NCI-H2227 (cell line): Measurements from ENCODE around the gene EHD3.

Experiments
- DNase-seq: peaks from one replicate; lab custom pipeline; 2025; ENCODE audit not compliant: unreplicated experiment; lab: John Stamatoyannopoulos, UW

Gene EHD3

GRCh38 chr2:31233741-31234682 is at the start of gene EHD3:
TSS of gene EHD3 (plus strand) at chr2:31234152. CDS start at chr2:31234622, 470 bp downstream.
- peak; percentile 97 for DNase-seq

GRCh38 chr2:31187166-31187565 is 46.8 kb upstream of the EHD3 start:
- DNase-seq = no peak

- DNase-seq = no peak
These were observed 45.8 kb upstream of the EHD3 start for GRCh38 chr2:31188131-31188530.

GRCh38 chr2:31189141-31189540 is 44.8 kb upstream of the EHD3 start:
- DNase-seq = no peak

GRCh38 chr2:31190188-31190587 is 43.8 kb upstream of the EHD3 start:
- no peak for DNase-seq

- no peak for DNase-seq
These were observed 42.0 kb upstream of the EHD3 start for GRCh38 chr2:31191931-31192330.

- no peak for DNase-seq
These were observed 41.6 kb upstream of the EHD3 start for GRCh38 chr2:31192396-31192795.

GRCh38 chr2:31192851-31193392 is 41.0 kb upstream of the EHD3 start:
- no peak for DNase-seq

GRCh38 chr2:31193806-31194205 is 40.1 kb upstream of the EHD3 start:
- no peak for DNase-seq

GRCh38 chr2:31196622-31197021 is 37.3 kb upstream of the EHD3 start:
- DNase-seq = no peak

- no peak for DNase-seq
These were observed 36.8 kb upstream of the EHD3 start for GRCh38 chr2:31197166-31197565.

GRCh38 chr2:31197669-31198068 is 36.3 kb upstream of the EHD3 start:
- DNase-seq = no peak

- no peak for DNase-seq
These were observed 34.7 kb upstream of the EHD3 start for GRCh38 chr2:31199206-31199605.

- DNase-seq = no peak
These were observed 33.0 kb upstream of the EHD3 start for GRCh38 chr2:31200972-31201371.

GRCh38 chr2:31202041-31202440 is 31.9 kb upstream of the EHD3 start:
- no peak for DNase-seq

- no peak for DNase-seq
These were observed 31.1 kb upstream of the EHD3 start for GRCh38 chr2:31202833-31203232.

GRCh38 chr2:31203916-31204315 is 30.0 kb upstream of the EHD3 start:
- no peak for DNase-seq

- no peak for DNase-seq
These were observed 29.2 kb upstream of the EHD3 start for GRCh38 chr2:31204783-31205182.

- no peak for DNase-seq
These were observed 28.8 kb upstream of the EHD3 start for GRCh38 chr2:31205186-31205585.

- DNase-seq = no peak
These were observed 28.3 kb upstream of the EHD3 start for GRCh38 chr2:31205613-31206012.

- DNase-seq = no peak
These were observed 26.2 kb upstream of the EHD3 start for GRCh38 chr2:31207790-31208189.

- no peak for DNase-seq
These were observed 25.7 kb upstream of the EHD3 start for GRCh38 chr2:31208240-31208639.
